Peyer's patch (tissue), 4 donors: ENCODE results near the gene SIRT6.

Experiments used
- CTCF ChIP-seq, 6 experiments: fragments of 450-650 bp in 4 of 6; fragments of 200-600 bp in 2 of 6; sonication (generic) in 1 of 6; IDR thresholded peaks; one replicate each; pipeline ENCODE4 v1.5.1; 2017 to 2019; ENCODE audit warnings: antibody characterized with exemption in 6 of 6, mild to moderate bottlenecking in 3 of 6, moderate library complexity in 1 of 6
- POLR2A ChIP-seq, 2 donors: fragments of 450-650 bp; IDR thresholded peaks; one replicate each; pipeline ENCODE4 v1.5.1; 2017; ENCODE audit warnings: antibody characterized with exemption in 2 of 2, mild to moderate bottlenecking in 2 of 2, moderate library complexity in 2 of 2

- no peak for TF ChIP-seq POLR2A (IDR thresholded peaks at IDR 0.05)
- TF ChIP-seq CTCF (IDR thresholded peaks at IDR 0.05), result no peak
These were observed 20.8 kb downstream of the SIRT6 start for GRCh38 chr19:4161415-4162077.
